ENCODE data around the gene PRDM16. TPM values are rescaled to one million over a fixed set of nuclear protein-coding genes. Genes with fewer than 3 reads are reported as not detected.

The PRDM16 gene
- total RNA-seq, 1 experiment from 2014 or later, result 6.1 TPM

- intact Hi-C loops (cut with micrococcal nuclease), result no loop called here
- H3K9me3 ChIP-seq (ENCODE audit: control insufficient read depth in 1 of 2, insufficient read depth in 1 of 2, low read depth in 1 of 2, low read length in 2 of 2), result peaks cover 8 to 11% of the 10 kb centered on the region in 2 experiments; a peak in 2 of 4 replicates
- no peak overlapping the region for H2AFZ ChIP-seq (ENCODE audit: low read depth, low read length, poor library complexity, severe bottlenecking)
- no peak overlapping the region for H3K27ac ChIP-seq (ENCODE audit: low read depth, low read length)
- H3K9ac ChIP-seq (ENCODE audit: low read length), result no peak overlapping the region
- DNase-seq (ENCODE audit: low read depth, low spot score) (no peak), ATAC-seq (no peak)
- CTCF ChIA-PET, result no interaction called here
- RAD21 ChIA-PET (ENCODE audit: low non-redundant PET in 1 of 2, low total read pairs in 2 of 2, uncharacterized antibody in 2 of 2, unreplicated experiment in 2 of 2), result no interaction called here
- H4K20me1 ChIP-seq (ENCODE audit: insufficient read depth), result no peaks in the 10 kb centered on the region
- H3K36me3 ChIP-seq (ENCODE audit: control insufficient read depth in 1 of 2, insufficient read depth in 2 of 2, low read length in 2 of 2), result no peaks in the 10 kb centered on the region
- no peak overlapping the region for H3K4me3 ChIP-seq (replicated peaks in 1 of 2; ENCODE audit: low read depth in 1 of 2, low read length in 2 of 2)
- no peak overlapping the region for H3K4me2 ChIP-seq (ENCODE audit: low read length)
- no peaks in the 10 kb centered on the region for H3K9me2 ChIP-seq (ENCODE audit: insufficient read depth)
- BruUV-seq (replicated peaks), result no TSS peak
- POLR2A ChIA-PET, result no interaction called here
- no peaks in the 10 kb centered on the region for H3K79me2 ChIP-seq (ENCODE audit: insufficient read depth, low read length)
- no peaks in the 10 kb centered on the region for H3K27me3 ChIP-seq (ENCODE audit: insufficient read depth, low read length)
- TF ChIP-seq EZH2 (IDR thresholded peaks at IDR 0.05) (no peak), POLR2A (IDR thresholded peaks at IDR 0.05; ENCODE audit: borderline replicate concordance, extremely low read depth, insufficient read depth, insufficient read length) (no peak), SRF (IDR thresholded peaks at IDR 0.05; ENCODE audit: low read depth) (no peak), CTCF (IDR thresholded peaks at IDR 0.05 in 2 of 3, conservative IDR thresholded peaks at IDR 0.05 in 1 of 3; ENCODE audit: borderline replicate concordance in 1 of 3, insufficient read depth in 1 of 3, low read depth in 2 of 3, low read length in 2 of 3) (0 out of 6 replicates have a peak, but pooled peaks of 1 of the 3 experiments have one; percentile 16), CEBPB (IDR thresholded peaks at IDR 0.05; ENCODE audit: low read depth) (no peak), ATF3 (IDR thresholded peaks at IDR 0.05) (no peak), TCF7L2 (IDR thresholded peaks at IDR 0.05; ENCODE audit: borderline replicate concordance, extremely low read depth, insufficient read depth, insufficient read length) (no peak), REST (IDR thresholded peaks at IDR 0.05; ENCODE audit: low read depth) (no peak)
- peaks cover 0 to 2% of the 10 kb centered on the region in 2 experiments; a peak in 2 of 4 replicates for H3K4me1 ChIP-seq (ENCODE audit: control insufficient read depth in 1 of 2, insufficient read depth in 2 of 2, low read length in 2 of 2)
Observed at GRCh38 chr1:3413975-3414710, 345.1 kb downstream of the PRDM16 start.
